ENCODE results near the gene TSHZ1. TPM values are rescaled to one million over a fixed set of nuclear protein-coding genes. Genes with fewer than 3 reads are reported as not detected.
A peak's percentile ranks its signal among the peaks of the same experiment; 100 is the strongest.

Gene TSHZ1
- total RNA-seq, 2 donors from 2014 or later = 13.9 to 17.4 TPM

DNA sequence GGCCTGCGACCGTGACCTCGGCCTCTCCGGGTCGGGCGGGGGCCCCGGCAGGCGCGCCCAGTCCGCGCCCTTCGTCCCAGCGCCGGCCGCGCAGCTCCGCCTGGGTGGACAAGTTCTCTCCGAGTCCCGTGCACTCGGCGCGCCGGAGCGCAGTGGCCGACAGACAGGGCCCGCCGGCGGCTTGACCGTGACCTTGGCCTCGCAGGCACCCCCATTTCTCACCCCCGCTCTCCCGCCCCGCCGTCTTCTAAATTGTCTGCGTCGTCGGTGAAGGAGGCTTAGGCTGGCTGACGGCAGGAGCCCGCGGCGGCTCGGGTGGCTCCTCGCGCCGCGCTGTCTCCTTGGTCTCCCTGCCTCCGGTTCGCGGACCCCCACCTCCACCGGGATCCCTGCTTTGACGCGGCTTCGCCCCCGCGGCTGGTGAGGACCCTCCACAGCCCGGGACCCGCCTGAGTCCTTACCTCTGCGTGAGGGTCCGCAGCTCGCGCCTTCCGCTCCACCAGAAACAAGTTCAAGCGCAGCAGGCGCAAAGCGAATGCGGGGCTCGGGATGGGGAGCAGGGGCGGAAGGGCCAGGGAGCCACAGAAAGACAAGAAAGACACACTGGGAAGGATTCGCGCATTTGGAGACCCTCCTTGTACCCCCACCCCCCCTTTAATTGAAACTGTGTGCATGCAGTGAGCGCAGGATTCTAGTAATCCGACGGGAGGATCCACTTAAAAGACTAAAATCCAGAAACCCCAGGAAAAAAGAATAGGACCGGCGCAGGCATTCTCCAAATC, 5.7 kb upstream of the TSHZ1 start:
- Histone ChIP-seq H3K27me3 (replicated peaks; ENCODE audit: insufficient read depth) (no peaks in the 10 kb centered on the region), H3K4me3 (peak overlapping the region; percentile 62), H3K36me3 (no peaks in the 10 kb centered on the region), H3K27ac (no peak overlapping the region), H3K4me1 (ENCODE audit: control insufficient read depth in 1 of 2, low read depth in 2 of 2) (peaks cover 29 to 73% of the 10 kb centered on the region in 2 donors), H3K9me3 (no peaks in the 10 kb centered on the region)
- ATAC-seq (ENCODE audit: insufficient number of reproducible peaks, low FRiP score, low read depth) (no peak), DNase-seq (ENCODE audit: low spot score) (no peak)
- TF ChIP-seq CTCF (IDR thresholded peaks at IDR 0.05) = no peak

- peak overlapping the region; percentile 62 for H3K4me3 ChIP-seq
- no peaks in the 10 kb centered on the region for H3K36me3 ChIP-seq
- H3K27ac ChIP-seq = no peak overlapping the region
- ATAC-seq (ENCODE audit: insufficient number of reproducible peaks, low FRiP score, low read depth) = no peak
- no peak for TF ChIP-seq CTCF (IDR thresholded peaks at IDR 0.05)
- no peak for DNase-seq (ENCODE audit: low spot score)
- H3K4me1 ChIP-seq (ENCODE audit: control insufficient read depth in 1 of 2, low read depth in 2 of 2) = peaks cover 29 to 75% of the 10 kb centered on the region in 2 donors
- H3K27me3 ChIP-seq (replicated peaks; ENCODE audit: insufficient read depth) = no peaks in the 10 kb centered on the region
- H3K9me3 ChIP-seq = no peaks in the 10 kb centered on the region
These were observed 5.0 kb upstream of the TSHZ1 start for GRCh38 chr18:75205514-75206132.

- no peaks in the 10 kb centered on the region for H3K36me3 ChIP-seq
- H3K9me3 ChIP-seq = no peaks in the 10 kb centered on the region
- H3K27me3 ChIP-seq (replicated peaks; ENCODE audit: insufficient read depth) = no peaks in the 10 kb centered on the region
- ATAC-seq (ENCODE audit: insufficient number of reproducible peaks, low FRiP score, low read depth) = no peak
- TF ChIP-seq CTCF (IDR thresholded peaks at IDR 0.05) = no peak
- peak overlapping the region; percentile 98 for H3K4me3 ChIP-seq
- H3K27ac ChIP-seq = no peak overlapping the region
- no peak for DNase-seq (ENCODE audit: low spot score)
- peaks cover 26 to 64% of the 10 kb centered on the region in 2 donors for H3K4me1 ChIP-seq (ENCODE audit: control insufficient read depth in 1 of 2, low read depth in 2 of 2)
These were observed 3.9 kb upstream of the TSHZ1 start for GRCh38 chr18:75206452-75207309.

GRCh38 chr18:75207310-75208154, 3.1 kb upstream of the TSHZ1 start:
- Histone ChIP-seq H3K36me3 (no peaks in the 10 kb centered on the region), H3K4me1 (ENCODE audit: control insufficient read depth in 1 of 2, low read depth in 2 of 2) (peaks cover 27 to 60% of the 10 kb centered on the region in 2 donors), H3K27ac (peak overlapping the region; percentile 92 to 96), H3K4me3 (peak overlapping the region; percentile 98), H3K9me3 (no peaks in the 10 kb centered on the region), H3K27me3 (replicated peaks; ENCODE audit: insufficient read depth) (no peaks in the 10 kb centered on the region)
- ATAC-seq (ENCODE audit: insufficient number of reproducible peaks, low FRiP score, low read depth) = no peak
- no peak for TF ChIP-seq CTCF (IDR thresholded peaks at IDR 0.05)
- no peak for DNase-seq (ENCODE audit: low spot score)
